NCI-H2171 (cell line): ENCODE data around the gene SLC22A25.
"Not testable (repeated sequence)": the region's sequence is repeated elsewhere in the genome, so short reads cannot be mapped to it uniquely, and the experiment has no call there.

ENCODE experiments used
- DNase-seq: peaks from one replicate; lab custom pipeline; 2025; lab: John Stamatoyannopoulos, UW

The SLC22A25 gene

DNA sequence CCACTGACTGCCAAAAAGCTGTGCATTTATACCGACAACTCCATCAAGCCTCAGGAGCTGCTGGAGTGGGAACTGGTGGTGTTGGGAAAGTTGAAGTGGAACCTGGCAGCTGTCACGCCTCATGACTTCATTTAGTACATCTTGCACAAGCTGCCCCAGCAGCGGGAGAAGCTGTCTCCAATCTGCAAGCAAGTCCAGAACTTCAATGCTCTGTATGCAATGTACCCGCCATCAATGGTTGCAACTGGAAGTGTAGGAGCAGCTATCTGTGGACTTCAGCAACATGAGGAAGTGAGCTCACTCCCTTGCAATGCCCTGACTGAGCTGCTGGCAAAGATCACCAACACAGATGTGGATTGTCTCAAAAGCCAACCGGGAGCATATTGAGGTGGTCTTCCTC lies at the start of gene SLC22A25:
SLC22A25 (minus strand) TSS at position 67 of the 400 bp plus-strand sequence. CDS start 13,947 bp downstream, outside the sequence.
- DNase-seq = no peak

DNA sequence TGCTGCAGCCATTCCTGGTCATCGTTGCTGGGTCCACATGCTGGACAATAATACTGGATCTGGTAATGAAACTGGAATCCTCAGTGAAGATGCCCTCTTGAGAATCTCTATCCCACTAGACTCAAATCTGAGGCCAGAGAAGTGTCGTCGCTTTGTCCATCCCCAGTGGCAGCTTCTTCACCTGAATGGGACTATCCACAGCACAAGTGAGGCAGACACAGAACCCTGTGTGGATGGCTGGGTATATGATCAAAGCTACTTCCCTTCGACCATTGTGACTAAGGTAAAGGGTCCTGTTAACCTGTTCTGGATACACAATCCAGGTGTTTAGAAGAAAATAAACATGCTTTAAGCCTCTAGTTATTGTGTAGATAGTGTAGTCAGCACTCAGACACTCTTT lies 46.9 kb upstream of the SLC22A25 start:
- no peak for DNase-seq

DNA sequence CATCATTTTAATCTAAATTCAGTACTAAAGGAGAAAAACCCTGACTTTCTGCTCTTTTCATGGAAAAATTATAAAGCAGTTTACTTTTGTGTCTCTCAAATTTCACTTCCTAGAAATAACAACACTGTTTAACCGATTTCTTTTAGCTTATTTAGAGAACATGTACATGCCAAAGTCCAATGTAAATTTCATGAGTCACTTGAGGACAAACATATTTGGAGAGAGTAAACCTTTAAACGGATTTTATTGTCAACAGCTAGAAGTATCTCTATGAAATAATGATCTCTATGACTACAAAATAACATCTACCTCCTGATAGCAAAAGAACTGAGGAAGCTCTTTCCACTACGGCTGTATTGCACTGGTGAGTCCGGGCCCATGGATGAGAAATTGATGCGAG lies 46.3 kb upstream of the SLC22A25 start:
- DNase-seq = no peak

DNA sequence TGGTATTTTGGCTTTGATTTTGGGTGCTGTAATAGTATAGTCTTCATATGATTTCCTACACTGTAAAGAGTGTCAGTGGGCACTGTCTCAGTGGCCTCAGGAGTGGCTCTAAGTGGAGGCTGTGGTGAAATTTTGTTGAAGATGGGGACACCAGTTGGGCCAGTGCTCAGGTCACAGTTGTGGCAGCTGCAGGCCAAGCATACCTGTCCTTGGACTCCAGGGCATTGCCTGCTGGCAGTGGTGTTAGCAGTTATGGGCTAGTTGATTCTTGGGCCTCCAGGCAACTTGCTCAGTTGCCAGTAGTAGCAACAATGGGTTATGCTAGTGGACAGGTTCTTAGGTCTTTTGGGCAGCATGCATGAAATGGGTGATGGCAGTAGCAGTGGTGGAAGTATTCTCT lies 39.2 kb upstream of the SLC22A25 start:
- no peak for DNase-seq

DNA sequence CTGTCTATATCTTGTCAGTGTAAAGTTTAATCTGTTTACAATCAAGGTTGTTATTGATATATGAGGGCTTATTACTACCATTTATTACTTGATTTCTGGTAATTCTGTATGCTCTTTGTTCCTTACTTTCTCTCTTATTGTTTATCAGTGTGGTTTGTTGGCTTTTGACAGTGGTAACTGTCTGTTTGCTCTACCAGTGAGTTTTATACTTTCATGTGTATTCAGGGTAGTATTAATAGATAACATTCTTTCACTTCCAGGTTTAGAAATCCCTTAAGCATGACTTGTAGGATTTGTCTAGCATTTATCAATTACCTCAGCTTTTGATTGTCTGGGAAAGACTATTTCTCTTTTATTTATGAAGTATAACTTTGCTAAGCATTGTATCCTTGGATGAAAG lies 37.5 kb upstream of the SLC22A25 start:
- DNase-seq = no peak

DNA sequence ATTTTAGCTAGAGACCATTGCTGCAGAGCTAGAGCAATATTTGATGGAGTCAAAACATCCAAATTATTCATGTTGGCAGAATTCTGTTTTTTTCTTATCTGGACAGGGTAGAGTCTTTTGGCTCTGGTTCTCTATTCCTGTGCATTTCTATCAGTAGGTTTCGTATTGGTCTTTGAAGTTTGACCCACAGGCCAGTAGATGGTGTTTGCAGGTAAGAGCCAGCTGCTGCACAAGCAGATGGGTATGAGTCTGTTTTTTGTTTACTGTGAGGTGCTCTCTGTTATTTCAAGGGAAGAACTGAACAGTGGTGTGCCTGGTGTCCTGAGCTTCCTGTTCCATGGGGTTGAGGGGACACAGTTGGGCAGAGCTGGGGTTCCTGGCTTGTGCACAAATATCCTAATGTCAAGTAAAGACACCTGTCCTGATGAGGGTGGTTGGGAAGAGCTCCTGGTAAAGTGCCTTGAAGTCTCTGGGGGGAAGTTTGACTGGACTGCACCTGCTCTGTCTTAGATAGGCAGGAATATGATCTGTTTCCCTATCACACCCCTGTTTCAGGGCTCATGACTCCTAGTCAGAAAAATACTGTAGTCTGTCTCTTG lies 34.0 kb upstream of the SLC22A25 start:
- DNase-seq = no peak

DNA sequence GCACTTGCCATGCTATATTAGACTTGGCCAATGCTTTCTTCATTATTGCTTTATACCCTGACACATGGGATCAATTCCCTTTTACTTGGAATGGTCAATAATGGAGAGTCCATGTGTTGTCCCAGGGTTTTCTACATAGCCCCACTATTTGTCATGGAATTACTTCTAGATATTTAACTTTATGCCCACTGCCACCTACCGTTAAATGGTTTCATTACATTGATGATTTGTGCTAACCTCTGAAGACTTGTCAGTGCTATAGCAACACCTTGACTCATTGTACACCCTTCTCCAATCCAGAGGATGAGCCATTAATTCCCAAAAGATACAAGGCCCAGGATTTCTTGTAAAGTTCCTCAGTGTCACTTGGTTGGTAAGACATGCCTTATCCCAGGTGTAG lies 31.4 kb upstream of the SLC22A25 start:
- no peak for DNase-seq

DNA sequence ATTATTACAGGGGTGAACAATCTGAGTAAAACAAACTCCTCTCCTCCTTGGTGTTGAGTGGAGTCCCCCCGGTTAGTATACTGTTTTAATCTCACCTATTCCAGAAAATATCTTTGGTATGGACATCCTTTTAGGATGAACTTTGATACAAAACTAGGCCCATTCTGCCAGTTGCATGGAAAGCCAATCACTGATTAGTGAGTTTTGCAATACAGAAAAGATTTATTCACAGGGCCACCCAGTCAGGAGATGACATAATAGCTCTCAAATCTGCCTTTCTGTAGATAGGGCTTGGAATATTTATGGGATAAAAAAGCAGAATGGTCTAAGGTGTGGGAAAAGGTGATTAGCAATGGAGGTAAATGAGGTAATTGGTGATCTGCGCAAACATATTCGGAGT lies 30.3 kb upstream of the SLC22A25 start:
- DNase-seq = no peak

DNA sequence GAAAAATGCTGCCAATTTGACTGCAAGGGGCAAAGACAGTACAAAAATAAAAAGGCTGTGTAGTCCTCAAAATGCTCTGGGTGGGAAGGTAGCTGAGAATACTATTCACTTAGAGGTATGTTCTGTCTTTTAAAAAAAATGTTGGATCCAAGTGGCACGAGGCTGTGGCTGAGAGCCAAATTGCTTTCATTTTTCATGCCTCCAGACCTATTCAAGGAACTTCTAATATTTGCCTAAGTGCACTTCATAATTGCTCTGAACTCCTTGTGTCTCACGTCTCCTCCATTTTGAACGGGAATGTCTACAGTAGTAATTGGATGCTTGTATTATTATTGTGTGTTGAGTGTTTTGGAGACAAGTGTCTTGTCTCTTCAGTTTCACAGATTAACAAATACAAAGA lies 19.1 kb upstream of the SLC22A25 start:
- no peak for DNase-seq

DNA sequence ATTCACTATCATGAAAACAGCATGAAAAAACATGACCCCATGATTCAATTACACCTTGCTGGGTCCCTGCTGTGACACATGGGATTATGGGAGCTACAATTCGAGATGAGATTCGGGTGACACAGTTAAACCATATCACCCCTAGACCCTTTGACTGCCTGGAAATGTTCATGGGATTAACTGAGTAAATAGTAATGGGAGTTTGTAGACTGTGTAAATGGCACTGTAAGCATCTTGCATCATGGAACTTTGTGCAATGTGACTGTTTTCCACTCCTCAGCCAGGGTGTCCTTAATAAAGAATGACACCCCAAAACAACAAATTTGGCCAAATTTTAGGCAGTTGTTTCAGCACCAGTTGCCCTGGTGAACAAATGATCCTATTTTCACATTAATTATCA lies 7.9 kb upstream of the SLC22A25 start:
- DNase-seq = no peak

DNA sequence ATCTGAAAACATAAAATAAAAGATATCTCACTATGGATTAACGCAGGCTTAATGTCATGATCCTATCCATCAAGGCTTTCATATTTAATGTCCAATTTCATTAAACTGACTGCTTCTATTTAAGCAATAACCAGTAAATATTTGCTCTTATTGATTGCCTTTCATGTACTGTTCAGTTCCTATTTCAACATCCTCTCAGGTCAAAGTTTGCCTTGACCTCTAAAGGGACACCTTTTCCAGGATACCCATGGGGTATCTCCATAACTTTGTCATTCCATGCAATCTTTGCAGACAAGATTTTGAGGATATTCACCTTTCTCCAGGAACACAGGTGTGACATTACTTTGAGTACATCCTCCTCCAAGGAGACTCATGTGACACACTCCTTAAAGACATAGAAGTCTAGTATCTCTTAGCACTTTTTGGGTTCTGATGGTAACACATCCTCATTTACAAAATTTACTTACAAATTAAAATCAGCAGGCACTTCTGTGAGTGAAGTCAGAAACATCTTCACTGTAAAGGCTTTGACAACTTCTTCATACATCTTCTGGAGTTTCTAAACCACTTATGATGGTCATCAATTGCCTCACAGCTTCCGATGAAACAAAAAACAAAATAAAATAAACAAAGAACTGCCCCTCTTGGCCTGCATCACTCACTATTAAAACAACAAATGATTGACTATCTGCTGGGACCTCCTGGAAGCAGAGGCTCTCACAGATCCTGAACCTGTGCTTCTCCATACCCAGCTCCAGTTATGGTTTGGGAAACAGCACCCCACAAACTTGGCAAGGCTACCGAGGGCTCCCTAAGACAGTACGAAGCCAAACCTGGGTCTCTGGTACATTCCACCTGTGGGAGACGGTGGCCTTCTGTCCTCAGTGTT lies 7.0 kb upstream of the SLC22A25 start:
- DNase-seq = no peak

DNA sequence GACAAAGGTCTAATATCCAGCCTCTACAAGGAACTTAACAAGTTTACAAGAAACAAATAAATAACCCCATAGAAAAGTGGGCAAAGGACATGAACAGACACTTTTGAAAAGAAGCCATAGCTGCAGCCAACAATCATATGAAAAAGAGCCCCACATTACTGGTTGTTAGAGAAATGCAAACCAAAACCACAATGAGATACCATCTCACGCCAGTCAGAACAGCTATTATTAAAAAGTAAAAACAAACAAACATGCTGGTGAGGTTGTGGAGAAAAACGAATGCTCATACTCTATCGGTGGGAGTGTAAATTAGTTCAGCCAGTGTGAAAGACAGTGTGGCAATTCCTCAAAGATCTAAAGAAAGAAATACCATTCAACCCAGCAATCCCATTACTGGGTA lies 5.6 kb upstream of the SLC22A25 start:
- no peak for DNase-seq

DNA sequence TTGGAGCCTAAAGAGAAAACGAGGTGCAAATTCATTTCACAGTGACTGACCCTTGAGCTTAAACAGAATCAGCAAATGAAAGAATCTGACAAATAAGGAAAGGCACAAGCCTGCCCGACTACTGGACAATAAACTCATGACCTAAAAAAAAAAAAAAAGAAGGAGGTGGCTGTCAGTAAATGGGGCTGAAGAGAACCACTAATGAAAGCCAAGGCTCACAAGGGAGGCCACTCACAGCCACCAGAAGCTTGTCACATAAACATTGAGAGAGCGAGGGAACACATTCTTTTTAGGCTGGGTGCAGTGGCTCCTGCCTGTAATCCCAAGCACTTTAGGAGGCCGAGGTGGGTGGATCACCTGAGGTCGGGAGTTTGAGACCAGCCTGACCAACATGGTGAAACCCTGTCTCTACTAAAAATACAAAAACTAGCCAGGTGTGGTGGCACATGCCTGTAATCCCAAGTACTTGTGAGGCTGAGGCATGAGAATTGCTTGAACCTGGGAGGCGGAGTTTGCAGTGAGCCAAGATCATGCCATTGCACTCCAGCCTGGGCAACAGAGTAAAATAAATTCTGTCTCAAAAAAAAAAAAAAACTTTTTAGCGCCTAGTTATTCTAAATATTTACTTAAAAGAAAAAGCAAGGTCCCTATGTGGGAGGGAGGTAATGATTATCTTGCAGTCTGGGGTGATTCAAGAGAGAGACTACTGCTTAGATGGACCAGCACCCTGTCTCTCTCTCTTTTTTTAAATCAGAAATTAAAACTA lies 4.0 kb upstream of the SLC22A25 start:
- not testable (repeated sequence) for DNase-seq

DNA sequence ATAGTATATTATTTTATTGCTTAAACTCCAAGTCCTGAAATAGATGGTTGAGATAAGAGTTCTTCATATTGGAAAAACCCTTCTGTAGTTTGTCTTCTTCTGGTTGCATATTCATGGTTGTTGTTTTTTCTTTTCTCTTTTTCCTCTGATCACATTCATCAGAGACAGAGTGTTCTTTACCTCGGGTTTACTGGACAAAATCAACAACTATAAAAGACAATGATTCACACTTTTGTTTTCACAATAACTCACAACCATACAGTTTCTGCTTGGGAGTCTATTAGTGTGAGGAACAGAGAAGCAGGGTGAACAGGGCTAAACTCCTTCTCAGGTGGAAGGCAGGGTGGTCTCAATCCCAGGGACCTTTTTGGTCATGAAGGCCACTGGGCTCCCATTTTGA lies 2.6 kb upstream of the SLC22A25 start:
- no peak for DNase-seq

DNA sequence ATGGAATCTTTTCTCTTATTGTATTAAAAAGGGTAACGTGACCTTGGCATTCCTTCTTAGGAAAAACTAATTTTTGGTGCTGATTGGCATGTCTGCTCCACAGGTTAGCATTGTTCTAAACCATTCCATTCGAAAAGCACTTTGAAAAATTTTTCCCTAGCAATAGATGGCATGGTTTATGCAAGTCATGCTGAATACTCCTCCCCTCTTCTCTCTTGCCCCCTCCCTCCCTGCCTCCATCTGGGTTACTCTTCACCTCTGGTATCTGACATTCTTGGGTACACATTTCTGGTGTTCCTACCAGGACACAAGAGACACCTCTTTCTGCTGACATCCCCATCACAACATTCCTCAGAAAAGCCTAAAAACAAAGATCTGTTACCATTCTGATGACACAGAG lies 1.5 kb upstream of the SLC22A25 start:
- no peak for DNase-seq

DNA sequence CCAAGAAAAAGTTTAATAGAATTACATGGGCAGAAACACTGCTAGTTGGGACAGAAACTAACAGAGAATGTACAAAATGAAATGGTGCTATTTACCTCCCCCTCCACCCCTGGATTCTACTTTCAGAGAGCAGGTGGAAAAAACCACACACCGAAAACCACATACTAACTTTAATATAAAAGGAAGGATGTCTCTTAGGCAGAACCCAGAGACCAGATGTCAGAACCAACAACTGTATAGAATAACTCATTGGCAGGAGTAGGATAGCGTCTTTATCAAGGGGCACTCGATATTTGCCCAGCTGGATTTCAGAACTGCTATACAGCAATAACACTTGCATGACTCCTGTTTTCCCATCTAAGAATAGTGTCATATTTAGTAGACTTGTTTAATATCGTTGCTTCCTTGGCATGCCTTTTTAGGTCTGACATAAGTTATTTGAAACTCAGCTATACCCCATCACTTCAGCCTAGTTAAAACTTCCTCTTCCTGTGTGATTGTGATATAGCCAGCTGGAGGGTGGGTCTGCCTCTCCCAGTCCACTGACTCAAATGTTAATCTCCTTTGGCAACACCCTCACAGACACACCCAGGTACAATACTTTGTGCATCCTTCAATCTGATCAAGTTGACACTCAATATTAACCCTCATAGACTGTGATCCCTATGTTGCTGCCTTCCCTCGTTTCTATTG lies 1.2 kb downstream of the SLC22A25 start:
- DNase-seq = no peak

DNA sequence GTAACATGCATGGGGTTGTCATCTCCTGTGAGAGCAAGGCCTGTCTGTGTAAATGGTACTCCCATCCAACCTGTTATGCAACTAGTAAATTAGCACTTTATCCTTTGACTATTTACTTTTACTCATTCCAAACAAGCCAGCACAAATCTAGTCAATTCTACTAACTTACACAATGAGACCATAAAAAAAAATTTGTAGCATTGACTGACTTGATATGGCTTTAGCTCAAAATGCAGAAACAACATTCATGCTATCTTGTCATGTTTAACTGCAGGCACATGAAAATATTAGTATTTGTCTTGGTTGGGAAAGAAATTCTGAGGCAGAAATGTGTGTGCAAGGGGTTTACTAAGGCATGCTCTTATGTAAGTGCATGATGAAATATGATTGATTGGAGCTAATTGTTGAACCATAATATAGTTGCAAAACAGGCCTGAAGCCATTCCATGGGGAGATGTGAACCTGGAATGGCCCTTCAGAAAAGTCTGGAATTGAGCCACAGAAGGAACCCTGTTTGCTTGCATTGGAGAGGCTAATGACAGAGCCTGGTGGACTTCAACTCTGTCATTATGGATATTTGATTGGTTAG lies 2.5 kb downstream of the SLC22A25 start:
- no peak for DNase-seq

DNA sequence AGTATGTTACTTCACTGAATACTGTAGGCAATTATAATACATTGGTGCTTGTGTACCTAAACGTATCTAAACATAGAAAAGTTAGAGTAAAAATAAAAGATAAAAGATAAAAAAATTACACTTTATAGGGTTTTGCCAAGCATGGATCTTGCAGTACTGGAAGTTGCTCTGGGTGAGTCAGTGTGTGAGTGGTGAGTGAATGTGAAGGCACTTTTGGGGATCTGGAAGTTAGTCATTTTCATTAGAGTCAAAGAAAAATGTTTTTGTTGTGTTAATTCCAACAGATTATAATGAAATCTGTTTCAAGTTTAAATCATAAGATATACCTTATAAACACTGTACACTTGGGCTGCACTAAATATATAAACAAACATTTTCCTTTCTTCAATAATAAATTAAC lies 3.3 kb downstream of the SLC22A25 start:
- DNase-seq = no peak

DNA sequence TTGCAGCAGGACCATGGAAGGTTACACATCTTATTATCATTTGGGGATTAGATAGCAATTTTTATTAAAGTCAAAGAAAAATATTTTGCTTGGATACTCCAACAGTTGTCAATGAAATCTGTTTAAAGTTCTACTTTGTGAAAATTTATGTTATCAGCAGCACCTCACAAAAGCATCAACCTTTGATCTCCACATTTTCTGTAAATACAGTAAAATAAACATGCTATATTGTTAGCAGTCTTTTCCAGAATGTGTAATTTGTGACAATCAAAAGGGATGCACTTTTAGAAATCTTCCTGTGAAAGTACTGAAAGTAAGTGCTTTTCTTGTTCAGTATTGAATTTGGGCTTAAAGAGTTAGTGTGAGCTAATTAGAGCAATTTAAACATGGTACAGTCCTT lies 4.1 kb downstream of the SLC22A25 start:
- no peak for DNase-seq

DNA sequence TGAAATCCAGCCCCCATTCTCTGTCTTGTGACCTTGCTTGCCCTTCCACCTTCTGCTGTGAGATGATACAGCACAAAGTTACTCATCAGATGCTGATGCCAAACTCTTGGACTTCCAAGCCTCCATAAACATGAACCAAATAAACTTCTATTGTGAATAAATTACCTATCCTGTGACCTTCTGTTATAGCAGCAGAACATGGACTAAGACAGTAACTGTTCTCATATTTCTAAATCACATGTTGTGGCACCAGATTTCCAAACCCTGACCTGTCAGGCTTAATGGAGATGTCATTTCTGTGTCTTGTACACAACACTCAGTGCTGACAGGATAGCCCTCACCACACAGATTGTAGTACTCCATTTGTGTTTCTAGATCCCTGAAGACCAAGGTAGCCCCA lies 6.0 kb downstream of the SLC22A25 start:
- no peak for DNase-seq

DNA sequence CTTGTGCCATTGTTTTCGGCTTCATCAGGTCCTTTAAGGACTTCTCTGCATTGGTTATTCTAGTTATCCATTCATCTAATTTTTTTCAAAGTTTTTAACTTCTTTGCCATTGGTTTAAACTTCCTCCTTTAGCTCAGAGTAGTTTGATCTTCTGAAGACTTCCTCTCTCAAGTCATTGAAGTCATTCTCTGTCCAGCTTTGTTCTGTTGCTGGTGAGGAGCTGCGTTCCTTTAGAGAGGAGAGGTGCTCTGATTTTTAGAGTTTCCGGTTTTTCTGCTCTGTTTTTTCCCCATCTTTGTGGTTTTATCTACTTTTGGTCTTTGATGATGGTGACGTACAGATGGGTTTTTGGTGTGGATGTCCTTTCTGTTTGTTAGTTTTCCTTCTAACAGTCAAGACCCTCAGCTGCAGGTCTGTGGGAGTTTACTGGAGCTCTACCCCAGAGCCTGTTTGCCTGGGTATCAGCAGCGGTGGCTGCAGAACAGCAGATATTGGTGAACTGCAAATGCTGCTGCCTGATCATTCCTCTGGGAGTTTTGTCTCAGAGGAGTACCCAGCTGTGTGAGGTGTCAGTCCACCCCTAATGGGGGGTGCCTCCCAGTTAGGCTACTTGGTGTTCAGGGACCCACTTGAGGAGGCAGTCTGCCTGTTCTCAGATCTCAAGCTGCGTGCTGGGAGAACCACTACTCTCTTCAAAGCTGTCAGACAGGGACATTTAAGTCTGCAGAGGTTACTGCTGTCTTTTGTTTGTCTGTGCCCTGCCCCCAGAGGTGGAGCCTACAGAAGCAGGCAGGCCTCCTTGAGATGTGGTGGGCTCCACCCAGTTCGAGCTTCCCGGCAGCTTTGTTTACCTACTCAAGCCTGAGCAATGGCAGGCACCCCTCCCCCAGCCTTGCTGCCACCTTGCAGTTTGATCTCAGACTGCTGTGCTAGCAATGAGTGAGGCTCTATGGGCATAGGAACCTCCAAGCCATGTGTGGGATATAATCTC lies 7.6 kb downstream of the SLC22A25 start:
- DNase-seq = not testable (repeated sequence)
